GM23338 (cell line): ENCODE measurements around the gene DAD1. TPM values are rescaled to one million over a fixed set of nuclear protein-coding genes. Genes with fewer than 3 reads are reported as not detected.

Experiments
- ATAC-seq: fragments of 200-7000 bp; cut with Tn5 transposase; 3 replicates; pipeline ENCODE4 v1.9.1; 2020
- DNase-seq: peaks from one replicate; pipeline ENCODE4 v3.0.0-alpha.2; 2015; ENCODE audit warnings: low spot score
- H2AFZ ChIP-seq: fragments of 200-600 bp; sonication (generic); 2 replicates; pipeline ENCODE4 v1.8.0; 2016; ENCODE audit warnings: antibody characterized with exemption, mild to moderate bottlenecking, moderate library complexity
- H3F3A ChIP-seq: fragments of 200-600 bp; sonication (generic); replicated peaks from 2 replicates; pipeline ENCODE4 v1.8.0; 2017; ENCODE audit warnings: antibody characterized with exemption, mixed run types, low read depth
- H3K27ac ChIP-seq: fragments of 200-600 bp; sonication (generic); 2 replicates; pipeline ENCODE4 v1.6.1; 2016; ENCODE audit warnings: low read depth
- H3K27me3 ChIP-seq: fragments of 200-600 bp; sonication (generic); 2 replicates; pipeline ENCODE4 v1.8.0; 2016; ENCODE audit warnings: mild to moderate bottlenecking, mixed run types, moderate library complexity; ENCODE audit not compliant: insufficient read depth
- H3K36me3 ChIP-seq: fragments of 200-600 bp; sonication (generic); 2 replicates; pipeline ENCODE4 v1.8.0; 2016; ENCODE audit warnings: mild to moderate bottlenecking; ENCODE audit not compliant: insufficient read depth
- H3K4me1 ChIP-seq: fragments of 200-600 bp; sonication (generic); 2 replicates; pipeline ENCODE4 v1.8.0; 2016; ENCODE audit warnings: mild to moderate bottlenecking, moderate library complexity; ENCODE audit not compliant: insufficient read depth
- H3K4me2 ChIP-seq: fragments of 200-600 bp; sonication (generic); 2 replicates; pipeline ENCODE4 v1.7.1; 2017; ENCODE audit warnings: mixed run types
- H3K4me3 ChIP-seq: fragments of 200-600 bp; sonication (generic); 2 replicates; pipeline ENCODE4 v1.6.1; 2016; ENCODE audit warnings: mixed run types
- H3K79me2 ChIP-seq: fragments of 200-600 bp; sonication (generic); replicated peaks from 2 replicates; pipeline ENCODE4 v1.8.0; 2017; ENCODE audit warnings: mild to moderate bottlenecking; ENCODE audit not compliant: insufficient read depth
- H3K9me2 ChIP-seq: fragments of 200-600 bp; sonication (generic); 2 replicates; pipeline ENCODE4 v1.8.0; 2017; ENCODE audit not compliant: insufficient read depth
- H4K20me1 ChIP-seq: fragments of 200-600 bp; sonication (generic); replicated peaks from 2 replicates; pipeline ENCODE4 v1.8.0; 2017; ENCODE audit warnings: mild to moderate bottlenecking; ENCODE audit not compliant: insufficient read depth
- H3K27ac Mint-ChIP-seq: 2 replicates; pipeline ENCODE4 v1.8.0; 2020; ENCODE audit warnings: inconsistent platforms, mild to moderate bottlenecking, moderate library complexity, mixed read lengths
- H3K27me3 Mint-ChIP-seq: 3 replicates; pipeline ENCODE4 v1.8.0; 2022; ENCODE audit warnings: low read depth, mild to moderate bottlenecking, moderate library complexity, mixed read lengths, inconsistent platforms; ENCODE audit not compliant: insufficient read depth, poor library complexity
- H3K36me3 Mint-ChIP-seq: 3 replicates; pipeline ENCODE4 v1.8.0; 2021; ENCODE audit warnings: low read depth, mild to moderate bottlenecking, inconsistent platforms, moderate library complexity, mixed read lengths
- H3K4me1 Mint-ChIP-seq: 3 replicates; pipeline ENCODE4 v1.8.0; 2020; ENCODE audit warnings: mild to moderate bottlenecking, inconsistent platforms, mixed read lengths
- H3K4me3 Mint-ChIP-seq: 3 replicates; pipeline ENCODE4 v1.8.0; 2021; ENCODE audit warnings: moderate library complexity, mild to moderate bottlenecking, inconsistent platforms, mixed read lengths
- H3K9me3 Mint-ChIP-seq: 3 replicates; pipeline ENCODE4 v1.8.0; 2020; ENCODE audit warnings: moderate library complexity, mild to moderate bottlenecking, inconsistent platforms, mixed read lengths
- CREB1 ChIP-seq: fragments of 250-450 bp; sonication (Bioruptor Pico); IDR thresholded peaks from 2 replicates; pipeline ENCODE4 v1.5.0; 2020; ENCODE audit warnings: low read depth, mild to moderate bottlenecking, moderate library complexity
- CTCF ChIP-seq, 2 experiments: fragments of 200-600 bp in 1 of 2; sonication (generic) in 1 of 2; conservative IDR thresholded peaks; 2 replicates each; pipeline versions ENCODE4 v1.5.1 to v1.6.1; 2016 to 2017; ENCODE audit warnings: antibody characterized with exemption in 2 of 2, low read depth in 2 of 2, mild to moderate bottlenecking in 2 of 2, moderate library complexity in 1 of 2
- ETS1 ChIP-seq: IDR thresholded peaks from 2 replicates; pipeline ENCODE4 v1.6.1; 2016; ENCODE audit warnings: antibody characterized with exemption
- EZH2 ChIP-seq: fragments of 200-600 bp; sonication (generic); IDR thresholded peaks from one replicate; pipeline ENCODE4 v1.8.0; 2017; ENCODE audit warnings: antibody characterized with exemption, mild to moderate bottlenecking, low read depth; ENCODE audit not compliant: unreplicated experiment
- EZH2phosphoT487 ChIP-seq: fragments of 200-600 bp; sonication (generic); IDR thresholded peaks from one replicate; pipeline ENCODE4 v1.8.1; 2018; ENCODE audit warnings: antibody characterized with exemption; ENCODE audit not compliant: unreplicated experiment
- JUNB ChIP-seq: IDR thresholded peaks from one replicate; pipeline ENCODE4 v1.6.1; 2016; ENCODE audit warnings: antibody characterized with exemption; ENCODE audit not compliant: unreplicated experiment
- NANOG ChIP-seq: IDR thresholded peaks from 2 replicates; pipeline ENCODE4 v1.6.1; 2016; ENCODE audit warnings: antibody characterized with exemption, borderline replicate concordance
- POLR2AphosphoS5 ChIP-seq: IDR thresholded peaks from 2 replicates; pipeline ENCODE4 v1.6.1; 2016; ENCODE audit warnings: antibody characterized with exemption, low read depth
- REST ChIP-seq: IDR thresholded peaks from one replicate; pipeline ENCODE4 v1.6.1; 2018; ENCODE audit warnings: antibody characterized with exemption; ENCODE audit not compliant: unreplicated experiment
- STAT1 ChIP-seq: IDR thresholded peaks from one replicate; pipeline ENCODE4 v1.6.1; 2016; ENCODE audit warnings: antibody characterized with exemption; ENCODE audit not compliant: unreplicated experiment
- ZNF114 ChIP-seq: fragments of 250-450 bp; sonication (Bioruptor Pico); IDR thresholded peaks from 2 replicates; pipeline ENCODE4 v1.5.0; 2020; ENCODE audit warnings: mild to moderate bottlenecking, moderate library complexity
- ZNF331 ChIP-seq: fragments of 250-450 bp; sonication (Bioruptor Pico); IDR thresholded peaks from 2 replicates; pipeline ENCODE4 v1.5.0; 2020; ENCODE audit warnings: low read depth, mild to moderate bottlenecking, moderate library complexity
- ZNF462 ChIP-seq: fragments of 250-450 bp; sonication (Bioruptor Pico); IDR thresholded peaks from 2 replicates; pipeline ENCODE4 v1.5.0; 2020; ENCODE audit warnings: mild to moderate bottlenecking, moderate library complexity
- polyA plus RNA-seq: library from polyadenylated mRNA; unstranded; fragments of >200 nt; fragmentation: Nextera tagmentation; extraction: Ambion mirVana; gene quantifications from 2 replicates; pipeline ENCODE4 v1.2.1, GENCODE V29; 2016
- total RNA-seq: library from RNA; depleted of rRNA; stranded (reverse); fragments of >200 nt; shearing (Covaris generic); gene quantifications from 2 replicates; pipeline ENCODE4 v1.2.3, GENCODE V29; 2014

The DAD1 gene
- total and polyA plus RNA-seq, 2 experiments from 2014 or later, result 180 to 252 TPM

GRCh38 chr14:22539831-22540230, 49.2 kb downstream of the DAD1 start:
- DNase-seq (no peak), ATAC-seq (no peak)
- Mint-ChIP-seq H3K36me3 (no peaks in the 10 kb centered on the region), H3K27ac (no peak overlapping the region), H3K27me3 (peaks cover 2% of the 10 kb centered on the region), H3K4me1 (no peaks in the 10 kb centered on the region; the same call in 2 of the 3 replicates), H3K9me3 (no peaks in the 10 kb centered on the region), H3K4me3 (no peak overlapping the region)
- Histone ChIP-seq H2AFZ (0 out of 2 replicates have a peak overlapping the region, but pooled peaks have one; percentile 32), H3F3A (no peaks in the 10 kb centered on the region), H3K79me2 (no peaks in the 10 kb centered on the region), H3K4me3 (no peak overlapping the region), H3K4me1 (no peaks in the 10 kb centered on the region), H3K36me3 (no peaks in the 10 kb centered on the region), H3K4me2 (no peak overlapping the region), H3K9me2 (0 out of 2 replicates have a peak, but pooled peaks cover 7% of the 10 kb centered on the region), H3K27me3 (no peaks in the 10 kb centered on the region), H4K20me1 (no peaks in the 10 kb centered on the region), H3K27ac (no peak overlapping the region)
- TF ChIP-seq CREB1 (CRISPR knock-in tag) (no peak), NANOG (no peak), EZH2phosphoT487 (no peak), ZNF331 (CRISPR knock-in tag) (no peak), ETS1 (no peak), STAT1 (no peak), CTCF (conservative IDR thresholded peaks at IDR 0.05; ENCODE audit: low read depth in 2 of 2) (no peak), JUNB (no peak), EZH2 (no peak), ZNF114 (CRISPR knock-in tag) (no peak), POLR2AphosphoS5 (no peak), REST (no peak), ZNF462 (CRISPR knock-in tag) (no peak)
